OCI-LY7 (cell line): ENCODE measurements around the gene EML6. TPM values are rescaled to one million over a fixed set of nuclear protein-coding genes. Genes with fewer than 3 reads are reported as not detected.
"Not testable (repeated sequence)": the region's sequence is repeated elsewhere in the genome, so short reads cannot be mapped to it uniquely, and the experiment has no call there.

Source experiments
- BruUV-seq: library from RNA; stranded (reverse); fragments of 400-500 nt; replicated peaks from 2 replicates; lab custom pipeline; 2021; lab: Mats Ljungman, UMichigan
- CTCF ChIA-PET: fragments of 300-600 bp; sonication (Branson Sonifier 250); formaldehyde crosslinking; loops from one replicate; lab custom pipeline; 2022; ENCODE audit warnings: antibody characterized with exemption; ENCODE audit not compliant: unreplicated experiment; lab: Charles Lee
- POLR2A ChIA-PET: fragments of 300-600 bp; sonication (Branson Sonifier 250); formaldehyde crosslinking; loops from one replicate; lab custom pipeline; 2022; ENCODE audit warnings: antibody characterized with exemption; lab: Charles Lee
- DNase-seq: peaks from one replicate; pipeline ENCODE4 v3.0.0-alpha.2; 2015; ENCODE audit warnings: low spot score
- H2AFZ ChIP-seq: fragments of 200-600 bp; sonication (generic), shearing (Covaris generic); 2 replicates; pipeline ENCODE4 v1.6.1; 2014; ENCODE audit warnings: mild to moderate bottlenecking, antibody characterized with exemption, low read length, moderate library complexity
- H3K27ac ChIP-seq: fragments of 200-600 bp; sonication (generic); 2 replicates; pipeline ENCODE4 v1.5.1; 2014; ENCODE audit warnings: mixed run types, low read depth, mild to moderate bottlenecking, moderate library complexity, low read length, inconsistent platforms; ENCODE audit not compliant: poor library complexity, severe bottlenecking
- H3K36me3 ChIP-seq: fragments of 200-600 bp; sonication (generic); 2 replicates; pipeline ENCODE4 v1.6.1; 2014; ENCODE audit warnings: mild to moderate bottlenecking, antibody characterized with exemption, low read length, moderate library complexity, mixed read lengths; ENCODE audit not compliant: insufficient read depth
- H3K4me1 ChIP-seq: fragments of 200-600 bp; sonication (generic); 2 replicates; pipeline ENCODE4 v1.5.1; 2014; ENCODE audit warnings: mild to moderate bottlenecking, low read length; ENCODE audit not compliant: insufficient read depth, poor library complexity, severe bottlenecking
- H3K4me2 ChIP-seq: fragments of 200-600 bp; sonication (generic); 2 replicates; pipeline ENCODE4 v1.6.1; 2014; ENCODE audit warnings: mild to moderate bottlenecking, low read length
- H3K4me3 ChIP-seq: fragments of 200-600 bp; sonication (generic); 2 replicates; pipeline ENCODE4 v1.5.1; 2014; ENCODE audit warnings: mild to moderate bottlenecking, low read depth, low read length; ENCODE audit not compliant: poor library complexity, severe bottlenecking
- H3K79me2 ChIP-seq: fragments of 200-600 bp; sonication (generic); 2 replicates; pipeline ENCODE4 v1.6.1; 2016; ENCODE audit warnings: low read depth, mild to moderate bottlenecking, low read length, moderate library complexity, mixed read lengths; ENCODE audit not compliant: insufficient read depth
- H3K9me2 ChIP-seq: fragments of 200-600 bp; sonication (generic); 2 replicates; pipeline ENCODE4 v1.6.1; 2016; ENCODE audit warnings: mild to moderate bottlenecking, low read length, mixed read lengths; ENCODE audit not compliant: insufficient read depth
- H3K9me3 ChIP-seq: fragments of 200-600 bp; sonication (generic); 2 replicates; pipeline ENCODE4 v1.6.1; 2014; ENCODE audit warnings: mild to moderate bottlenecking, mixed run types, low read length, mixed read lengths
- H4K20me1 ChIP-seq: fragments of 200-600 bp; sonication (generic); 2 replicates; pipeline ENCODE4 v1.6.1; 2014; ENCODE audit warnings: mild to moderate bottlenecking, antibody characterized with exemption, low read length, moderate library complexity, mixed read lengths; ENCODE audit not compliant: insufficient read depth
- CTCF ChIP-seq: fragments of 200-600 bp; sonication (generic); conservative IDR thresholded peaks from 2 replicates; pipeline ENCODE4 v1.5.1; 2014; ENCODE audit warnings: mild to moderate bottlenecking, antibody characterized with exemption, low read length, moderate library complexity, mixed read lengths
- EZH2phosphoT487 ChIP-seq: fragments of 200-600 bp; sonication (generic); IDR thresholded peaks from 2 replicates; pipeline ENCODE4 v1.6.1; 2018; ENCODE audit warnings: low read depth, borderline replicate concordance, mild to moderate bottlenecking, mixed run types, antibody characterized with exemption, low read length, moderate library complexity, mixed read lengths
- intact Hi-C: fragments of 100-400 bp; cut with micrococcal nuclease; formaldehyde crosslinking; loops from one replicate; pipeline ENCODE4 v1.10.0; 2022; ENCODE audit not compliant: unreplicated experiment
- total RNA-seq, 2 experiments: library from RNA; depleted of rRNA in 1 of 2; stranded (reverse); fragments of >200 nt in 1 of 2; shearing (Covaris generic) in 1 of 2; gene quantifications; 2 replicates each; pipeline ENCODE4 v1.2.3, GENCODE V29; 2014 to 2022

Gene EML6
- total RNA-seq, 2 experiments from 2014 or later: 310 to 367 TPM

GRCh38 chr2:54697934-54698333 lies 25.5 kb upstream of the EML6 start:
- BruUV-seq: no TSS peak
- CTCF ChIA-PET: no interaction called here

GRCh38 chr2:54698926-54699325 lies 24.5 kb upstream of the EML6 start:
- intact Hi-C loops, H3K27ac ChIP-seq, BruUV-seq, H3K9me3 ChIP-seq, POLR2A ChIA-PET, CTCF ChIA-PET, H2AFZ ChIP-seq, H3K79me2 ChIP-seq, H3K36me3 ChIP-seq, H4K20me1 ChIP-seq, H3K4me2 ChIP-seq, H3K9me2 ChIP-seq, H3K4me1 ChIP-seq, H3K4me3 ChIP-seq, DNase-seq: not testable (repeated sequence)

More at GRCh38 chr2:54697934-54698333, 25.5 kb upstream of the EML6 start:
- H3K27ac ChIP-seq: no peak overlapping the region
- H3K4me3 ChIP-seq: no peak overlapping the region
- H3K4me1 ChIP-seq: no peaks in the 10 kb centered on the region
- no peak overlapping the region for H2AFZ ChIP-seq
- H3K36me3 ChIP-seq: no peaks in the 10 kb centered on the region
- no peaks in the 10 kb centered on the region for H3K9me3 ChIP-seq
- H3K9me2 ChIP-seq: no peaks in the 10 kb centered on the region
- no peak overlapping the region for H3K4me2 ChIP-seq
- POLR2A ChIA-PET: interaction anchor here (0.6 to 1.3 kb wide), 3 partner anchors 9 to 611 kb away, joined by 3 to 4 read pairs (median 3); no protein-coding TSS in a partner anchor
- no peaks in the 10 kb centered on the region for H3K79me2 ChIP-seq
- no peak for DNase-seq
- intact Hi-C loops: no loop called here
- no peak for TF ChIP-seq CTCF
- TF ChIP-seq EZH2phosphoT487: no peak
- no peaks in the 10 kb centered on the region for H4K20me1 ChIP-seq

GRCh38 chr2:54699665-54700064 lies 23.8 kb upstream of the EML6 start:
- intact Hi-C loops: loop anchor here (10.0 kb wide), 2 partner anchors 355 to 495 kb away; no protein-coding TSS in a partner anchor
- H3K9me2 ChIP-seq: no peaks in the 10 kb centered on the region
- no peaks in the 10 kb centered on the region for H3K79me2 ChIP-seq
- POLR2A ChIA-PET: interaction anchor here (0.7 kb wide), 2 partner anchors 8 to 639 kb away, joined by 3 to 4 read pairs; no protein-coding TSS in a partner anchor
- H3K27ac ChIP-seq: no peak overlapping the region
- DNase-seq: no peak
- no TSS peak for BruUV-seq
- TF ChIP-seq CTCF (no peak), EZH2phosphoT487 (no peak)
- no peaks in the 10 kb centered on the region for H3K36me3 ChIP-seq
- no peak overlapping the region for H3K4me3 ChIP-seq
- H2AFZ ChIP-seq: no peak overlapping the region
- CTCF ChIA-PET: no interaction called here
- no peaks in the 10 kb centered on the region for H3K9me3 ChIP-seq
- H3K4me2 ChIP-seq: no peak overlapping the region
- H3K4me1 ChIP-seq: peaks cover 5% of the 10 kb centered on the region
- H4K20me1 ChIP-seq: no peaks in the 10 kb centered on the region
